ENCODE data around the gene CABYR.

- TF ChIP-seq CTCF (IDR thresholded peaks at IDR 0.05) (no peak), PBX3 (IDR thresholded peaks at IDR 0.05) (no peak), EP300 (IDR thresholded peaks at IDR 0.05; ENCODE audit: borderline replicate concordance in 1 of 2, low read depth in 1 of 2, low read length in 1 of 2) (no peak), EZH2phosphoT487 (IDR thresholded peaks at IDR 0.05; ENCODE audit: borderline replicate concordance, low read depth) (no peak), RAD21 (IDR thresholded peaks at IDR 0.05; ENCODE audit: low read length) (no peak), SMC3 (IDR thresholded peaks at IDR 0.05; ENCODE audit: low read depth, low read length) (no peak)
These were observed 17.2 kb upstream of the CABYR start for GRCh38 chr18:24121625-24122024.
